HG02973 (cell line): ENCODE results near the gene AMMECR1.
A peak's percentile ranks its signal among the peaks of the same experiment; 100 is the strongest.
"Not testable (repeated sequence)": the region's sequence is repeated elsewhere in the genome, so short reads cannot be mapped to it uniquely, and the experiment has no call there.

Source experiments
- ATAC-seq: cut with Tn5 transposase; IDR thresholded peaks from one replicate; pipeline ENCODE4 v1.9.1; 2021; ENCODE audit warnings: moderate library complexity; ENCODE audit not compliant: unreplicated experiment

AMMECR1 gene

DNA sequence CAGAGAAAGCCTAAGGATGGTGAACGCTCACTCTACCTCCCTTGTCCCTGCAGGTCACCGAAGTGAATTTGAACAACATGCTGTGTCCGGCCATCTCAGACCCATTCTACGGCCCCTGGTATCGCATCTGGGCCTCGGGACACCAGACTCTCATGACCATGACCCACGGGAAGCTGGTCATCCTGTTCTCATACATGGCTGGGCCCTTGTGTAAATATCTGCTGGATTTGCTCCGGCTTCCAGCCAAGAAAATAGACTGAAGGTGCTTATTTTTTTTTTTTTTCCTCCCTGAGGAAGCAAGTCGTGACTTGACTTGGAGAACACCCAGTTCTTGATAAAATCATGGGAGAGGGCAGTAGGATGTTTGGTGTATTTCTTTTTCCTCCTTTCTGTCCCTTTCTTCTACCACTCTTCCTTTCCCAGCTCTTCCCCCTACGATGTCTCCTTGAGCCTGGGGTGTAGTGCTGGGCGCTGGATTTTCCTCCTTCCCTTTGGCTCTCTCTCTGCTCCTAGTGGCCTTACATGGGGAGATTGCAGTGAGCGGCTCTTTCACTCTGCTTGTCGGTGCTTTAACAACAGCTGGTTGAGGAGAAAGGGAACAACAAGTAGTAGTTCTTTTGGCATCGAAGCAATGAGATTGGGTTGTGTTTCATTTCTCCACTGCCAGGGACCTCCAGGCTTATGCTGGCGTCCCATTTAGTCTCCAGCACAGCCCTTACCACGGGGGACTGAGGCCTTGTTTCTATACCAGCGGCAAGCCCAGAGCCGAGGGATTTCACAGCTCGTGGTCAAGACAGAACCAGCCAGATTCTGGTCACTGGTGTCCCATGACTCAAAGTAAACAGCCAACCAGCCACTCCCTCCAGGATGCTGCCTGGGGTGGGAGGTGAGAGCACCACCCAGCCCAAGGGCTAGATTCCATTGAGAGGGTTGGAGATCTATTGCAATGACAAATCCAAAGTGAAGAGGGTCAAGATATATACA, 144.4 kb downstream of the AMMECR1 start:
- no peak for ATAC-seq

DNA sequence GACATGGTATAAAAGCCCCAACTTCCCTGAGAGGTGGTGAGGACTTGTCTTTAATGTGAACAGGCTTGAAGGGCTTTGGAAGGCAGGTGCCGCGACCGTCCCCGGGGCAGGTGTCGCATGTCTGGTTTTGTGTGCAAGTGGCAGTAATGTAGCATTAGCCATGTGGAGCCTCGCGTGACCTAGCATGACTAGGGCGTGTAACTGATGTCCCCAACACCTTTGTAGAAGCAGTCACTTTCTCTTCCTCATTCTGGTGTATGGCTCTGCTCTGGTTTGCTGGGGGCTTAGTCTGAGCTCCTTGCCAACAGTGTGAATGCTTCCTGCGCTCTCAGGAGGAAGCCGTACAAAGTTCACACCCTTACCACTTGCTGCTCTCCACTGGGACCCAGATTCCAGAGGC, 145.7 kb downstream of the AMMECR1 start:
- peak; percentile 98 for ATAC-seq

DNA sequence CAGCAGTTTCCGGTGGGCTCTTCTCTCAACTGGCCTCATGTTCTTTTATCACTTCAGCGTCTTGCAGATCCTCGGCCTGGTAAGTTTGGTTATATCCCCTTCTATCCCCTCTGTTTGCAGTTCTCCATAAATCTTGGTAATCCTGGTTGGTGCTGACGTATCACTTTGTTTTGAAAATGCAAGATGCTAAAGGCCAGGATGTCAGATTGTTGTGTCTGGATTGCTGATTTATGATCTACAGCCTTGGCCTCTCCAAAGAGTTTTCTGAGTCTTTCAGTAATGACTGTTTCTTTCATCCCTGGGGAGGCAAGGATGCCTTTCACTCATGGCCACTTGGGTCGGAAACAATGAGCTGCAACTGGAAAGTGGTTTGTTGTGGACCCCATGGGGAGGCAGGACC, 146.4 kb downstream of the AMMECR1 start:
- no peak for ATAC-seq

DNA sequence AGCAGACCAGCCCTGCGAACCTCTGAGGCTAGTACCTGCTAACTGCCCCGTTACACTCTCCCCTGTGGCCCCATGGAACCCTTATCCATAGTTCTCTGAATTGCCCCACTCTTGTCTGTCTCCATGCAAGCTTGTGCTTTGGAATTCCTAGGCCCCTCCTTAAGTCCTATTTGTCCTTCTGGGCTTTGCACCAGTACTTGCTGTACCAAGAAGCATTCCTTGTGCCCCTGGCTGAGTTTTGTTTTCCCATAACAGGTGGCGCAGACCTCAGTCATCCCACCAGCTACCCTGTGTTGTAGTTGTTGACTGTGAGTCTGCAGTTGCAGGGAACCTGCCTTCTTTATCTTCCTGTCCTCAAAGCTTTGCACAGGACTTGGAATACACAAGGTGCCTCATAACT, 147.9 kb downstream of the AMMECR1 start:
- no peak for ATAC-seq

DNA sequence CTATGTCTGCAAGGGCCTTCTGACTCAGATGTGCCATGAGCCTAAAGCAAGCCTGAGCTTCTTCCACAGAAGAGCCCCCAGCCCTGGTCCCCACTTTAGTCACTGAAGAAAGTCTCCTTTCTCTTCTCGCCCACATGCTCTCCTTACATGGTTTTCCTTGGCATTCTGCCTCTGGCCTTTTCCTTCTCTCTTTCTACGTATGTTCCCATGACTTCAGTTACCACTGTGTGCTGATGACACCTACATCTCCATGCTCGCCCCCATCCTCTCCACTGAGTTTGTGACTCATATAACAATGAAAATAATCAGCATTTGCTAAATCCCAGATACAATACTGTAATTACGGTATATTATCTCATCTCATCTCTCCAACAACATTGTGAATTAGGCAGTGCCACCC, 149.3 kb downstream of the AMMECR1 start:
- no peak for ATAC-seq

DNA sequence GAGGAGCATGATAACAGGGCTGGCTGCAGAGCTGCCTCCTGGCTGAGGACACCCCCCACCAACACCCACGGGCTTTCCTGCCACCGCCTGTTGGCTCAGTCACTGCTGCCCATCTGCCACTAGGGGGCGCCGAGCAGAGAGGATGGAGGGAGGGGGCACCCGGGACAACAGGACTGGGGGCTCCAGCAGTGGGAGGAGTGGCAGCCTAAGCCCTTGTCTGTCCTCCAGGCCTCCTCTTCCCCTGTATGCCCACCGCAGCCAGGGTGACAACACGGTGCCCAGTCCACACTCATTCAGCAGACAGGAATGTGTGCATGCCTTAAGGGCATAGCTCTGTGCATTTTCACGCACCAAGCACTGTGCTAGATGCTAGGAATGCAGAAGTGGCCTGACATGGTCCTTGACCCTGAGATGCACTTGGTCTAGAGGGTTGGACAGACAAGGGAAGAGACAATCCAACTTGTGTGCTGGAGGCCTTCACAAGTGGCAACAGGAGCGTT, 149.9 kb downstream of the AMMECR1 start:
- ATAC-seq = no peak

DNA sequence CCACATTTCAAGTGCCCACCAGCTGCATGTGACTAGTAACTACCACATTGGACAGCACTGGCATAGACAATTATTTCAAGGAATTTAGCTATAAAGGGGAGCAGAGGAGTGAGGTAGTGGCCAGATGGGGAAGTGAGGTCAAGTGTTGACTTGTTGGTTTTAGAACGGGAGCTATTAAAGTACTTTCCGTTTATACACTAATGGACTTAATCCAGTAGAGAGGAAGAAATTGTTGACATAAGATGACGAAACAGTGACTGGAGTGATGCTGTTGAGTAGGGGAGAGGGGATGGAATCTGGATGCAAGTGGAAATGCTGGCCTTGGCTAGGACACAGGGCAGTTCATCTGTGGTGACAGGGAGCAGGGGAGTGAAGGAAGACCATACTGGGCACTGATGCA, 154.4 kb downstream of the AMMECR1 start:
- no peak for ATAC-seq

DNA sequence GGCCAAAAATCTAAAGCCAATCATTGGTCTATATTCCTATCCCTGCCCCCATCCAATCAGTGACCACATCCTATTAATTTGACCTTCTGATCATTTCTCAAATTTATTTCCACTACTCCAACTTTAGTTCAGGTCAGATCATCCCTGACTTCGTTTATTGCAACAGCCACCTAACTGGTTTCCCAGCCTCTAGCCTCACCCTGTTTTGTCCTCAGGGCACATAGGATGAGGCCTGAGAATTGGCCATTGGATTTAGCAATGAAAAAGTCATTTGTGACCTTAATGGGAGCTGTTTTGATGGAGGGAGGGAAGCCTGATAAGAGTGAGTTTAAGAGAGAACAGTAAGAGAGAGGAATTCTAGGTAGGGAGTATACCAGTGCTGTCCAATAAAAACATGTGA, 155.0 kb downstream of the AMMECR1 start:
- ATAC-seq = no peak

DNA sequence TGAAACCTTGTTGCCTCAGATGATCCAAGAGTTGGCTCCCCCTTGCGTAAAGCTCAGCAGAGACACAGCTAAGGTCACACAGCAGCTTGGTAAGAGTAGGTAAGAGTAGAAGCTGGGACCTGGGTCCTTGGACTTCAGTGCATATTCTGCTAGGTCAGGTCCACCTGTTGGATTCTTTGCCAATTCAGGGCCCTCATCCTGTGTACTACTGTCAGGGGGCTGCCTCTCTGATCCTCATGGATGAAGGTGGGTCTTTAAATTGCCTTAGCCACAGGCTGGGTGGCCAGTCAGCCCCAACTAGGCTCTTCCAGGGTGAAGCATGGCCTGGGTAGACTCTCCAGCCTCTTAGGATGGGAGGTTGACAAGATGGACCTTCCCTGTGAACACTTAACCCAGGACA, 155.8 kb downstream of the AMMECR1 start:
- no peak for ATAC-seq

DNA sequence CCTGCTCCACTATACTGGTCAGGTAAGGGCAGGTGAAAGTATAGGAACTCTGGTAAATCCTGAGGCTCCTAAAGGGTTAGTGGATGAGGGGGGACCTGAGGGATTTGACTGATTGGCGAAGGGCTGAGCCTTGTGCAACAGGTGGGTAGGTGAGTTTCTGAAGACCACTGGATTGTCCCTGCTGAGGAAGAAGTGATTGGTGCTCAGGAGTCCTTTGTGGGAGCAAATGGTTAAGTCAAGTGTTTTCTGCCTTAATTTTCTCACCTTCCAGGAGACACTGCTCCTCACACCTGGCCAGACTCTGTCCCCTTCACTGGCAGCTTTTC, 156.6 kb downstream of the AMMECR1 start:
- no peak for ATAC-seq

DNA sequence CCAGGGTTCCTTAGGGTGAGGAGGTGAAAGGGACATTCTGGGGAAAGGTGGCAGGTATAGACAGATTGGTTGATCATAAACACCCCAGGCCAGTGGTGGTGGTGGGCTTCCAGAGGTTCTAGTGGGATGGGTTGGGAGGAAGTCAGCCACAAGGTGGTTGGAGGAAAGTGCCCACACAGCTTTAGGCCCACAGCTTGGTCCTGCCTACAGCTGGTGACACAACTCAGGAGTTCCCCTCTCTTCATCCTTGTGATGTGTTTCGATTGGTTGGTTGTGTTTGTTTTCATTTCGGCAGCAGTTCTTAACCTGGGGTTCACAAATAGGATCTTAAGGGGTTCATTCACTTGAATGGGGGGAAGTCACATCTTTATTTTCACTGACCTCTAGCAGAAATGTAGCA, 158.0 kb downstream of the AMMECR1 start:
- ATAC-seq = no peak

DNA sequence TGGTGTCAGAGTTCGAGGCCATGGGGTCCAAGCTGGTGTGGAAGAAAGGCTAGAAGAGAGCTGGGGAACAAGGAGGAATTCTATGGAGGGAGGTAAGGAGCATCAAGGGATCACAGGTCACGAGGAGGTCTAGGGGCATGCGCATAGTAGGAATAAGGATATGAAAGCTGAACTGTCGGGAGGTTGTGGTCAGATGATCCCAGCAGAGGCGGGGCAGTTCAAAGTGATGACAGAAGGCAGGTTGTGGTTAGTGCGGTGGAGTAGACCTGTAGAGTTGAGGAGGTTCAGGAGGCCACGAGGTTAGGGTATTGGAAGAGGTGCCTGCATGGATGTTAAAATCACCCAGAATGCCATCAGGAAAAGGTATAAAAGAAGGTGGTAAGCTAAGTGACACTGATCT, 158.7 kb downstream of the AMMECR1 start:
- ATAC-seq = no peak

DNA sequence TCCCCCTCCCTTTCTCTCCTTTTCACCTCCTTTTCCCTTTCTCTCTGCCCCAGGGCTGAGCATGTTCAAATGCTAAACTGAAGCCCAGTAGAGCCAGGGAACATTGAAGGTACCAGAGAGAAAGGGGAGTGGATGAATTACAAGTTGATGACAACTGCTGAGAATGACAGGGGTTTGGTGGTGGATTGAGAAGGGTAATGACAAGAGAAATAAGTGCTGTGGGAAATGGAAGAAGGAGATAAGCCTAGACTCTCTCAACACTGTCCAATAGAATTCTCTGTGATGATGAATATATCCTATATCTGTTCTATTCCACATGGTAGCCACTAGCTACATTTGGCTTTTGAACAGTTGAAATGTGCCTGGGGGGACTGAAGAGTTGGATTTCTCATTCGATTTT, 160.4 kb downstream of the AMMECR1 start:
- no peak for ATAC-seq

DNA sequence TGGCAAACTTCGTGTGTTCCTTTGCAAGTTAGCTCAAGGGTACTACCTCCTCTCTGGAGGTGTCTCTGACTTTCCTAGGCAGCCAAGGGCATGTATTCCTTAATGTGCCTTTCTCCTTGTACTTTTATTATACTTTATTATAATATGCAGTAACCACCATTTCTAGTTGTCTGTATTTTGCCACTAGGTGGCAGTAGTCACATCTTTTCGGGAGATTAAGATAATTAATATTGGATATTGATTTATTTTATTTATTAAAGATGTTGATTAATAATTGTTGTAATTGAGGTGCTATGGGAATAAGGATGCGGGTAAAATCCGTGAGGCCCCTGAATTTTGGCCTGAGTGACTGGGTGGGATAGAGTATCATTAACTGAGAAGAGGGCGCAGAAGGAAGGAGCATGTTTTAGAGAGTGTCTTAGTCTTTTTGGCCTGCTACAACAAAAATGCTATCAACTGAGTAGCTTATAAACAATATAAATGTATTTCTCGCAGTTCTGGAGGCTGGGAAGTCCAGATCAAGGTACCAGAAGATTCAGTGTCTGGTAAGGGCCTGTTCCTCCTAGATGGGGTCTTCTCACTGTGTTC, 161.6 kb downstream of the AMMECR1 start:
- no peak for ATAC-seq

DNA sequence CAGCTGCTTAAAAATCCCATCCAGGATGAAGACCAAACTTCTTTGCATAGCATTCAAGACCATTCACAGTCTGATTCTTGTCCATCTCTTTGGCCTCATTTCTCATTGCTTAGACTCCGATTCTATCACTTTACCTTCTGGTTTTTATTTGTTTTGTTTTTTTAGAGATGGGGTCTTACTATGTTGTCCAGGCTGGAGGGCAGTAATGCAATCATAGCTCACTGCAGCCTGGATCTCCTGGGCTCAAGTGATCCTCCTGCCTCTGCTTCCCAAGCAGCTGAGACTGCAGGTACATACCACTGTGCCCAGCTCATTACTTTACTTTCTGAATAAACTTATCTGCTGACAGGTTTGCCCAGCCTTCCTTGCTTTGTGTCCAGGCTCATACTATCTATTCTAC, 162.1 kb downstream of the AMMECR1 start:
- no peak for ATAC-seq

DNA sequence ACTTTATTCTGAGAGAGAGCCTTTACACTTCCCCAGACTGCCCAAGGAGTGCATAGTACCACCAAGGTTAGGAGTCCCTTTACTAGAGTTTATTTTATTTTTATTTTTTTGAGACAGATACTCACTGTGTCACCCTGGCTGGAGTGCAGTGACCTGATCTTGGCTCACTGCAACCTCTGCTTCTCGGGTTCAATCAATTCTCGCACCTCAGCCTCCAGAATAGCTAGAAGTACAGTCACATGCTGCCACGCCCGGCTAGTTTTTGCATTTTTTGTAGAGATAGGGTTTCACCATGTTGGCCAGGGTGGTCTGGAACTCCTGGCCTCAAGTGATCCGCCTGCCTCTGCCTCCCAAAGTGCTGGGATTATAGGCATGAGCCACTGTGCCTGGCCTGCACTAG, 163.6 kb downstream of the AMMECR1 start:
- ATAC-seq = not testable (repeated sequence)

DNA sequence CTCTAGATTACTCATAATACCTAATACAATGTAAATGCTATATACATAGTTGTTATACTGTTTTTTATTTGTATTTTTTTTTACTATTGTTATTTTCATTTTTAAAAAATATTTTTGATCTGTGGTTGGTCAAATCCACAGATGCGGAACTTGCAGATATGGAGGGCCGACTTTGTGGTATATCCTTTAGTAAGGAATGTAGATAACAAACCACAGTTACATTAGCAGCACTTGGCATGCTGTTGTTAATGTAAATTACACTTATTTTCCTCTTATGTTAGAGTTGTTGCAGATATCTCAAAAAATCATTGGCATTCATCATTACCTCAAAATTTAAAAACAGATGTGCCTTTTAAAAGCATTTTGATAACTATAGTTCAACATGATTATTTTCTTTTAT, 164.0 kb downstream of the AMMECR1 start:
- no peak for ATAC-seq

DNA sequence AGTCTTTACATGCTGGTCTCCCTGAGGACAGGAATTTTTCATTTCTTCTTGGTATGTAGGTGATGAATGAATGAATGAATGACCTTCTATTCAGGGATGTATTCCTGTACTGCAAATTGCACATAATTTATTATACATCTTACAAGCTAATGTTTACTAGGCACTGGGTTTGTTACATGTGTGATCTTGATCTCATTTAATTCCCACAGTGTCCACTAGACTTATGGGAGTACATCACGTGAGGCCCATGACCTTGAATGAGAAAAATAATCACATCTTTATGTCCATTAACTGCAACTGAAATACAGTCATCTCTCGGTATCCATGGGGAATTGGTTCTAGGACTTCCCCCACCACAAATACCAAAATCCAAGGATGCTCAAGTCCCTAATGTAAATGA, 164.6 kb downstream of the AMMECR1 start:
- ATAC-seq = no peak

DNA sequence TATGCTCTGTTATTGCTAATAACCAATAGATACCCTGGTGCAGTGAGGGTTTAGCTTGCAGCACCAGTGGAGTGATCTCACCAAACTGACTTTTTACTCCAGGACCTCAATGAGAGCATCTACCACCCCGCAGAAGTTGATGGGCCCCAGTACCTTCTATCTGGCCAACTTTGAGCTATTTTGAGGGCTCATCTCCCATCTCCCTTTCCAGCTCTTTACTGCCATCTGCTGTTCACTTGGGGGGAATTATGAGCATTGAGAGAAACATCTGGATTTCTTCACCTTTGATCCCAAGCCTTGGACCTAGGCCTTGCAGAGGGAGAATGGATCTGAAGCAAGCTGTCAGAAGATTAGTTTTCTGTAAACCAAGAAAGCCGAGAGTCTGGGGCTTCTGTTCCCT, 171.4 kb downstream of the AMMECR1 start:
- peak; percentile 67 for ATAC-seq

DNA sequence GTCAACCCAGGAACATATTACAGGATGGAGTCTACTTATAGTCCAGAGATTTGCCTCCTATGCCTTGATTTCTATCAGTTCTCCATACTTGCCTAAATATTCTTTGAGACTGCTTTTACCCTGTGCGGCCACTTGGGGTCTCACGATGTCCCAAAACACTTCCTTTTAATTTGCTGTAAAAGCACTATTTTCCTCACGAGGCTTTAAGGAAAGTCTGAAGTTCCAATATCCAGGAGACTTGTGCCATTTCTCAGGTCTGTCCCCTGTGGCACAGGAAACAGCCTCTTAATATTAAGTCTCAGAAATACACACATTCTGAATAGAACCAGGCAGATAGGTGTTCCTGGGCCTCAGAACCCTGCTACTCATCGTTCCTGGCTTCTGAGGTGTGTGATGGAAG, 172.0 kb downstream of the AMMECR1 start:
- no peak for ATAC-seq

DNA sequence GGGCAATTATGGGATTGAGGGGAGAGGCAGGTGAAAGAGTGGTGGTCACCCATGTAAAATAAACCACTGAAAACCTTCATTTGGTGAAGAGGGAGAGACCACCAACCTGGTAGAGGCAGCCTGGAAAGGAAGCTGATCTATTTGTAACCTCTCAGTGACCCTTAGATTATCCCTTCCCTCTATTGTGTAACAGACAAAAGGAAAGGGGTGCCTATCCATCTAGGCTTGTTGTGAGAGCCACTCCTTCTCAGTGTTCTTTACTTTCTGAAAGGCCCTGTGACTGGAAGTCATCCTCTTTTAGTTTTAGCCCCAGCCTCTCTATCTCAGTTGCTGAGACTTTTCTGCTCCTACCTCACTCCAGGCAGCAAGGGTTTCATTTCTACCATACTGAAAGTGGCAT, 172.6 kb downstream of the AMMECR1 start:
- ATAC-seq = no peak
